Prostate gland (tissue), 2 donors: ENCODE results near the gene CDK5RAP2. TPM values are rescaled to one million over a fixed set of nuclear protein-coding genes. Genes with fewer than 3 reads are reported as not detected.

Experiments used
- DNase-seq: peaks from one replicate; pipeline ENCODE4 v3.0.0-alpha.2; 2019; ENCODE audit warnings: low spot score
- H3K27ac ChIP-seq, 2 donors: fragments of 200-600 bp; sonication (generic); 2 replicates each; pipeline ENCODE4 v1.5.1; 2017 to 2019
- H3K27me3 ChIP-seq: fragments of 200-600 bp; sonication (generic); replicated peaks from 2 replicates; pipeline ENCODE4 v1.5.1; 2019; ENCODE audit not compliant: insufficient read depth
- H3K36me3 ChIP-seq, 2 donors: fragments of 200-600 bp; sonication (generic); 1 replicate in 1 of 2; 2 replicates in 1 of 2; pipeline versions ENCODE4 v1.5.1 to v1.8.1; 2017 to 2019
- H3K4me1 ChIP-seq: fragments of 200-600 bp; sonication (generic); replicated peaks from 2 replicates; pipeline ENCODE4 v1.5.1; 2019
- H3K4me3 ChIP-seq, 2 donors: fragments of 200-600 bp; sonication (generic); 2 replicates each; pipeline ENCODE4 v1.5.1; 2017 to 2019
- H3K9me3 ChIP-seq: fragments of 200-600 bp; sonication (generic); 2 replicates; pipeline ENCODE4 v1.5.1; 2017
- CTCF ChIP-seq, 4 experiments: fragments of 200-600 bp in 2 of 4; fragments of 450-650 bp in 2 of 4; sonication (generic) in 2 of 4; IDR thresholded peaks; 1 replicate in 3 of 4; 2 replicates in 1 of 4; pipeline ENCODE4 v1.5.1; 2016 to 2019; ENCODE audit warnings: antibody characterized with exemption in 4 of 4, mild to moderate bottlenecking in 2 of 4, moderate library complexity in 2 of 4
- POLR2A ChIP-seq: fragments of 450-650 bp; IDR thresholded peaks from one replicate; pipeline ENCODE4 v1.6.1; 2016; ENCODE audit warnings: antibody characterized with exemption, mild to moderate bottlenecking
- POLR2AphosphoS5 ChIP-seq: sonication (generic); formaldehyde crosslinking; IDR thresholded peaks from one replicate; pipeline ENCODE4 v1.6.1; 2017; ENCODE audit warnings: antibody characterized with exemption
- WGBS: methylation state at CpG from one replicate; pipeline ENCODE4 v1.1.5; 2018; 5-methylcytosine and 5-hydroxymethylcytosine counted together
- intact Hi-C: fragments of 100-400 bp; cut with DNase I; formaldehyde crosslinking; loops from one replicate; pipeline ENCODE4 v1.14.2; 2022
- total RNA-seq, 2 donors: library from RNA; depleted of rRNA; stranded (reverse); fragments of >200 nt; gene quantifications; one replicate each; pipeline ENCODE4 v1.1.0, GENCODE V29; 2016

Gene CDK5RAP2
- total RNA-seq, 2 donors from 2014 or later = 48.6 to 54.1 TPM

- H3K27ac ChIP-seq = no peak overlapping the region
- no peaks in the 10 kb centered on the region for H3K9me3 ChIP-seq
- intact Hi-C loops = no loop called here
- DNase-seq = no peak
- H3K4me3 ChIP-seq = no peak overlapping the region
- H3K27me3 ChIP-seq = no peaks in the 10 kb centered on the region
- H3K36me3 ChIP-seq = peaks cover 0 to 8% of the 10 kb centered on the region in 2 donors
- TF ChIP-seq POLR2A = no peak
- no peak for TF ChIP-seq POLR2AphosphoS5
- no peak for TF ChIP-seq CTCF (IDR thresholded peaks at IDR 0.05)
- peaks cover 9% of the 10 kb centered on the region for H3K4me1 ChIP-seq
- WGBS = 86% methylated on average over 12 of the region's 12 CpGs
Observed at GRCh38 chr9:120390637-120391190, 189.3 kb downstream of the CDK5RAP2 start.

GRCh38 chr9:120389867-120390266 is 190.1 kb downstream of the CDK5RAP2 start:
- intact Hi-C loops = no loop called here

GRCh38 chr9:120389300-120389699 is 190.7 kb downstream of the CDK5RAP2 start:
- intact Hi-C loops = no loop called here
- H3K36me3 ChIP-seq = peaks cover 0 to 8% of the 10 kb centered on the region in 2 donors

More at GRCh38 chr9:120389867-120390266, 190.1 kb downstream of the CDK5RAP2 start:
- TF ChIP-seq POLR2AphosphoS5 (no peak), POLR2A (no peak), CTCF (IDR thresholded peaks at IDR 0.05) (no peak)
- no peaks in the 10 kb centered on the region for H3K27me3 ChIP-seq
- no peak for DNase-seq
- peaks cover 9% of the 10 kb centered on the region for H3K4me1 ChIP-seq
- H3K36me3 ChIP-seq = peaks cover 0 to 8% of the 10 kb centered on the region in 2 donors
- H3K27ac ChIP-seq = no peak overlapping the region
- no peaks in the 10 kb centered on the region for H3K9me3 ChIP-seq
- no peak overlapping the region for H3K4me3 ChIP-seq
- WGBS = 88% methylated on average over 8 of the region's 8 CpGs

GRCh38 chr9:120388003-120388855 is 191.7 kb downstream of the CDK5RAP2 start:
- TF ChIP-seq POLR2AphosphoS5 = no peak
- no peak for TF ChIP-seq CTCF (IDR thresholded peaks at IDR 0.05)
- TF ChIP-seq POLR2A = no peak
- peaks cover 9% of the 10 kb centered on the region for H3K4me1 ChIP-seq
- no peaks in the 10 kb centered on the region for H3K9me3 ChIP-seq
- WGBS = 83% methylated on average over 24 of the region's 24 CpGs
- no peak for DNase-seq
- no peaks in the 10 kb centered on the region for H3K27me3 ChIP-seq
- intact Hi-C loops = no loop called here
- peak overlapping the region in 1 of 2 donors; percentile 54 for H3K27ac ChIP-seq
- H3K4me3 ChIP-seq = no peak overlapping the region
- H3K36me3 ChIP-seq = peaks cover 0 to 1% of the 10 kb centered on the region in 2 donors

More at GRCh38 chr9:120389300-120389699, 190.7 kb downstream of the CDK5RAP2 start:
- Histone ChIP-seq H3K4me1 (peaks cover 9% of the 10 kb centered on the region), H3K27ac (peak overlapping the region in 1 of 2 donors; percentile 54), H3K9me3 (no peaks in the 10 kb centered on the region), H3K27me3 (no peaks in the 10 kb centered on the region), H3K4me3 (no peak overlapping the region)
- no peak for DNase-seq
- 65% methylated on average over 4 of the region's 4 CpGs for WGBS
- no peak for TF ChIP-seq POLR2AphosphoS5
- no peak for TF ChIP-seq CTCF (IDR thresholded peaks at IDR 0.05)
- TF ChIP-seq POLR2A = no peak
